HG03457 (cell line): ENCODE data around the gene TGIF1.
A peak's percentile ranks its signal among the peaks of the same experiment; 100 is the strongest.

ENCODE experiments used
- ATAC-seq: cut with Tn5 transposase; IDR thresholded peaks from one replicate; pipeline ENCODE4 v1.9.1; 2021; ENCODE audit warnings: moderate number of reproducible peaks; ENCODE audit not compliant: unreplicated experiment

The TGIF1 gene

DNA sequence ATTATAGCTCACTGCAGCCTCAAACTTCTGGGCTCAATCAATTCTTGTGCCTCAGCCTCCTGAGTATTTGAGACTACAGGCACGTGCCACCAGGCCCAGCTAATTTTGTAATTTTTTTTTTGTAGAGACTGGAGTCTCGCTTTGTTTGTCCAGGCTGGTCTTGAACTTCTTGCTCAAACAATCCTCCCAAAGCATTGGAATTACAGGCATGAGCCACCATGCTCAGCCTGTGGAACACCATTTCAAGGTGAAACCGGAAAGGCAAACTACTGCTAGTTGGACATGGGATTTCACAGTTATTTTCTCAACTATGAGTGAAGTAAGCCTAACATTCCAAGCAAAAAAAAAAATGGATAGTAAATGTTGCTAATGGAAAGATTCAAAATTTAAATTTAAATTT, 20.9 kb upstream of the TGIF1 start:
- no peak for ATAC-seq

DNA sequence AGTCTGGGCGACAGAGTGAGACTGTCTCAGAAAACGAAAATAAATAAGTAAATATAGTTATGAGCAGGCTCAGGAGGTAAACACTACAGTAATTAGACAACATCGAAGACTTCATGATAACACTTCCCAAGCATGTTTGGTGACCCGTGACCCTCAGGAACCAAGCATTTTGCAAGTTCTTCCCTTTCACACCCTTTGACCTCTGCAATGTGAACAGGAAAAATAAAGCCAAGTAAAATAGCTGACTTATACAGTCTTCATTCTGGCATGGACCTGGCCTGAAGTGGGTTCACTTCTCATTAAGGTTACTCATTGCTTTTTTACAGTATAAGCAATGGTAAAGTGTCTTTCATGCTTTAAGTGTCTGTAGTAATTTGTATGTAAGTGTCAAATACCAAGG, 15.3 kb upstream of the TGIF1 start:
- ATAC-seq: no peak

- ATAC-seq: no peak
Measured at GRCh38 chr18:3440341-3440740, 9.6 kb upstream of the TGIF1 start.

GRCh38 chr18:3441290-3441689, 8.7 kb upstream of the TGIF1 start:
- no peak for ATAC-seq

DNA sequence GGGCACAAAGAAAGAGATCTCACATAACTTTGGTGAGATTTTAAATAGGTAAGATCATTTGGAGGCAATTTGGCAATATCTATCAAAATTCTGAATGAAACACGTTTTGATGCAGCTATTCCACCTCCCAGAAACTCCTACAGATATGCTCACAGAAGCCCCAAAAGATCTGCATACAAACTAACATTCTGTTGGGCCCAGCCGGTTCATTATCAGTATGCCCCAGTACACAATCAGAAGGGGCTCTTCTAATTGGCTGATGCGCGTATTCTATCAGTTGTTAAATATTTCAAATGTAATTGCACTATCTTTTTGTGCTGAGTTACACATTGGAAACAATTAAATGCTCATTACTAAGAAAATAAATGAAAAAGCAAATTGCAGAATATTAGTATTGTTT, 7.1 kb upstream of the TGIF1 start:
- ATAC-seq: no peak

GRCh38 chr18:3444296-3444695, 5.7 kb upstream of the TGIF1 start:
- ATAC-seq: no peak

- no peak for ATAC-seq
Measured at GRCh38 chr18:3444954-3445353, 5.0 kb upstream of the TGIF1 start.

- no peak for ATAC-seq
Measured at GRCh38 chr18:3447068-3447894, 2.7 kb upstream of the TGIF1 start.

DNA sequence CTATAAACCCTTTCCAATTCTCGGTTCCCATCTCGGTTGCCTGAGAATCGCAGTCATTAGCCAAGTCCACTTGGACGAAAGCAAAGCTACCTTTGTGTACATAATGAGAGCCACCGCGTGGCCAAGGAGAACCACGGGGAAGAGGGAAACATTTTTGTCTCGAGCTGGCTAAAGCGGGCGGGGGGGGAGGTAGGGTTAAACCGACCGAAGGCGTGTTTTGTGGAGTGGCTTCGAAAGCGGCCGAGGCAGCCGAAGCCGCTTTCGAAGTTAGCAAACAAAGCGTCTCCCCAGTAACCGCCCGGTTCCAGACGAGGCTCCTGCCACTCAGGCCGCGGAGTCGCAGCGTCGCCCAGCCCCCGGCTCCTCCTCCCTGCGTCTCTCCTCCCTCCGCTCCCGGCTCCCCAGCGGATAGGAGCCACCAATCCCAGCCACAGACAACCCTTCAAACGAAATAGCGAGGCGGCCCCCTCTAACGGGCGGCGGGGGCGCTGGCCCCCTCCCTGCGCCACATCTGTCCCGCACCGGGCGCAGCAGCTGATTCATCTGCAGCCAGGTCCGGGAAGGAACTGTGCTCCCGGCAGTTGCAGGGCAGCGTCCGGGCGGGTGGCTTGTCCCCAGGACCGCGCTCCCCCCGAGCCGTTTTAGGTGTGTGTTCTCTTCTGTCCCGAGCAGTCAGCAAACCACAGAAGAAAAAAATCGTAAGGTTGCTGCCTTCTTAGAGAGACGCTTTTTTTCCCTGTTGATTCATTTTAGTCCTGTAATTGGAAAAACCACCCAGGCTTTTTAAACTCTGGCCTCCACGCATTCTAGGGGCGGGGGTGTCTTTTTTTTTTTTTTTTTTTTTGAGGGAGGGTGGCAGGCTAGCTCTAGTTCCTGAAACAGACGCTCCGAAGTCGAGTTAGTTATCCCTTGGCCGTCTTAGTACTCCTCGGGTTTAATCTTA, 1.8 kb upstream of the TGIF1 start:
- ATAC-seq: peak; percentile 67

- peak; percentile 46 for ATAC-seq
Measured at GRCh38 chr18:3448838-3449511, 997 bp upstream of the TGIF1 start.

GRCh38 chr18:3449512-3450011, 410 bp upstream of the TGIF1 start:
- ATAC-seq: no peak

- no peak for ATAC-seq
Measured at GRCh38 chr18:3450799-3451182, 819 bp downstream of the TGIF1 start.

GRCh38 chr18:3451183-3451988, 1.4 kb downstream of the TGIF1 start:
- no peak for ATAC-seq

DNA sequence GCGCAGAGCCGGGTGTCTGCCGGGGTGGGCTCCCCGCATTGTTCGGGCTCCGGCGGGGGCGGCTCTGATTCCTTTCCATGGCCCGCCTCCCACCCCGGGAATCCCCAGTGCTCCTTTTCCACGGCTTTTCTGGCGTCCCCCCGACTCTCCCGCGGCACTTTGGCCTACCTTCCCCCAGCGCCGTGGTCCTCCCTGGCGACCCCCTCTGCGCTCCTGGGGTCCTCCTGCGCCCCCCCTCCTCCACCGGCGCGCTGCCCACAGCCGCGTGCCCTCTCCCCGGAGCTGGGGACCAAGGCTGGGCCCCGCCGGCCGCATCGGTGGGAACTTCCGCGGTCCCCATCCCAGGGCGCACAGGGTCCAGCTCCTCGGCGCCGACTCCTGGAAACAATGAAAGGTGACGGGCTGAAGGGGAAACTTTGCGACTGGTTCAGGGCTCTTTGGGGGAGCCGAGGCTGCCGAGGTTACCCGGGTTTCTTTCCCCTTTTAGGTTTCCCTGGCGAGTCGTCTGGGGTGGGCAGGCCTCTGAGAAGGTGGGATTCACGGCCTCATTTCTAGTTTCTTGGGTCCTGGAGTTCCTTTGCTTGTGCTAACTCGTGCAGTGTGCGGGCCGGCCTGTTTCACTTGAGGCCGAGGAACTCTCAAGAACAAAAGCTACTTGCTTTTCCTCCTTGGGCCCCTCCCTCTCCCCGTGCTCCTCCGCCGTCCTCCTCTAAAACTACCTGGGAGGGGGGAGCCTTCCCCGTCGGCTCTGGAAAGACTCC, 2.2 kb downstream of the TGIF1 start:
- ATAC-seq: no peak

DNA sequence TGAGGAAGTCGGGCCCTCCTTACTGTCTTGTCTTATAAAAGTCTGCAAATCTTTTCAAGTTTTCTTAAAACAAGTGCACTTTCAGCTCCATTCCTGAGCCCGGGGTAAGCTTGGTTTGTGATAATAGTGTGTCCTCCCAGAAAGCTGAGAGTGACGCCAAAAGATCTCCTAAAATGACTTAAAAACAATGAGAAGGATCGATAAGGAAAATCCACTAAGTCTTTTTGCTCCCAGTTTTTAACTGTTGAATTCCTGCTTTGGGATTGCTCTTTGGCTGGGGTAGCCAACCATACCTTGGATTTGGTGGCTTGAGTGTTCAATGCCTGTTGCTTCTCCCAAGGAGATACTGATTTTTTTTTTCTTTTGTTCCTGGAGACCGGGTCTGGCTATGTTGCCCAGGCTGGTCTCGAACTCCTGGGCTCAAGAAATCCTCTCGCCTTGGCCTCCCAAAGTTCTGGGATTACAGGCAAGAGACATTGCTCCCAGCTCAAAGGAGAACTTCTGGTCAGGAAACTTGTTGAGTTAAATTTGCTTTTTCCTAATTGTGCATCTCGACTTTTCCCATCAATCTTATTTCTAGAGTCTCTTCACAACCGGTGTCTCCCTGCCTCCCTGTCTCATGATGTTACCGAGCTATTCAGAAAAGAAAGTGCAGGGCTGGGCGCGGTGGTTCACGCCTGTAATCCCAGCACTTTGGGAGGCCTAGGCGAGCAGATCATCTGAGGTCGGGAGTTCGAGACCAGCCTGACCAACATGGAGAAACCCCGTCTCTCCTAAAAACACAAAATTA, 3.0 kb downstream of the TGIF1 start:
- no peak for ATAC-seq

DNA sequence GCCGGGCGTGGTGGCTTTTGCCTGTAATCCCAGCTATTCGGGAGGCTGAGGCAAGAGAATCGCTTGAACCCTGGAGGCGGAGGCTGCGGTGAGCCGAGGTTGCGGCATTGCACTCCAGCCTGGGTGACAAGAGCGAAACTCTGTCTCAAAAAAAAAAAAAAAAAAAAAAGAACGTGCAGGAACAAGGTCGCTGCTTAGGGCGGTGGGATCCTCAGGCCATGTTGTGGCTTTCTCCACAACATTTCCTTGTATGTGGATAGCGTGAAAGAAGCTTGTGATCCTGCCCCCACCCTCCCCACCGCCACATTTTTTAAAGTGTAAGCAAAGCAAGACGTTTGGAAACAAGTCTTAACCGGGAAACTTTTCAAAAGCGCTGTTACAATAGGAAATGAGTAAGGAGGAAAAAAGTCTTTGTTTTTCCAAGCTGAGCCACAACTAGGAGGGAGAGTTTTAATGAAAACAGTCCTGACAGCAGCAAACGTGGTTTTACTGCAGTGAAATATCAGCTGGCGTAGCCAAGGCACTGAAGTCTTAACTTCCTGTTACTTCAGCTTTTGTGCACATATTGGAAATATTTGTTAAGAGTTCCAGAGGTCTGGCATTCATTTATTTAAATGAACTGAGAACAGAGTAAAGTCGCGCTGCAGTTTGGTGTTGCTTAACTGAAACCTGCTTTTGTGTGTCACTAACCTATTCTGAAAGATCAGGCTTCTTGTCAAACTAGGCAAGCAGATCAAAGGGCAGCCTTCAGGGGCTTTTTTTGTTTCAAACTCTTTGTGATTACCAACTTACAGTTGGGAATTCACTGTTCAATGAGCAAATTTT, 3.8 kb downstream of the TGIF1 start:
- no peak for ATAC-seq

GRCh38 chr18:3454365-3455089, 4.6 kb downstream of the TGIF1 start:
- ATAC-seq: no peak
